Stimulated activated CD8-positive, alpha-beta memory T cell treated with anti-CD3 and anti-CD28 coated beads, Interleukin-15, amount 100 ng/mL, for 4 hours (primary cell): ENCODE results near the gene NDUFA13.
A peak's percentile ranks its signal among the peaks of the same experiment; 100 is the strongest.

ENCODE experiments used
- DNase-seq, 2 donors: peaks; one replicate each; pipeline ENCODE4 v3.0.0-alpha.2; 2020; ENCODE audit warnings: low read depth in 2 of 2

NDUFA13 gene

DNA sequence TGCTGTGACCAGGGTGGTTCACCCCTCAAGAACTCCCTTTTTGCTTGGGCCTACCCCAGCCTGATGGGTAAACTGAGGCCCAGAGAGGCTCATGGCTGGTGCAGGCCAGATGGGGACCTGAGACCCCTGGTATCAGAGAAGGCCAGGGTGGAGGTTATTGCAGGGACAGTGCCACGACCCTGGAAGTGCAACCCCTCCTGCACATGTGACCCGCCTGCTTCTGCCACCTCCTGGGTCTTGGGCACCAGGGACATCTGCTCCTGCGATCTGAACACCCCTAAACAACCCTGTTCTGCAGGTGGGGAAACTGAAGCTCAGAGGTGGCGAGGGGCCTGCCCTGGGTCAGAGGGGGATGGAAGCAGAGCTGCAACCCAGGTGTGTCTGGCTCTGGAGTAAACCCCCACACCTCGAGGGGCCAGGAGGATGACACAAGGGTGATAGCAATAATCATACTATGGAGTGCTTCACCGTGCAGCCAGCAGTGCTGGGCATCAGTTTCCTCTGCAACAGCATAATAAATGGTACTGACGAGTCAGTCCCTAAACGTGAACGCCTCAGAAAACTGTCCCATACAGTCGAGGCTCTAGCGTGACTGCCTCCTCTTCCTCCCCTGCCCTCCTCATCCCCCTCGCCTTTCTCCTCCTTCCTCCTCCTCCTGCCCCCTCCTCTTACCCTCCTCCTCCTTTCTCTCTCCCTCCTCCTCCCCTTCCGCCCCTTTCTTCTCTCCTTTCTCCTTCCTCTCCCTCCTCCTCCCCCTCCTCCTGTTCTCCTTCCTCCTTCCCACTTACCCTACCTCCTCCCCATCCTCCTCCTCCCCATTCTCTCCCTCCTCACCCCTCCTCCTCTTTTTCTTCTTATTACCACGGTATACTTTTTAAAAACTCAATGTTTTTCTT lies 17.0 kb downstream of the NDUFA13 start:
- no peak for DNase-seq

GRCh38 chr19:19533841-19534240 lies 17.8 kb downstream of the NDUFA13 start:
- DNase-seq: no peak

DNA sequence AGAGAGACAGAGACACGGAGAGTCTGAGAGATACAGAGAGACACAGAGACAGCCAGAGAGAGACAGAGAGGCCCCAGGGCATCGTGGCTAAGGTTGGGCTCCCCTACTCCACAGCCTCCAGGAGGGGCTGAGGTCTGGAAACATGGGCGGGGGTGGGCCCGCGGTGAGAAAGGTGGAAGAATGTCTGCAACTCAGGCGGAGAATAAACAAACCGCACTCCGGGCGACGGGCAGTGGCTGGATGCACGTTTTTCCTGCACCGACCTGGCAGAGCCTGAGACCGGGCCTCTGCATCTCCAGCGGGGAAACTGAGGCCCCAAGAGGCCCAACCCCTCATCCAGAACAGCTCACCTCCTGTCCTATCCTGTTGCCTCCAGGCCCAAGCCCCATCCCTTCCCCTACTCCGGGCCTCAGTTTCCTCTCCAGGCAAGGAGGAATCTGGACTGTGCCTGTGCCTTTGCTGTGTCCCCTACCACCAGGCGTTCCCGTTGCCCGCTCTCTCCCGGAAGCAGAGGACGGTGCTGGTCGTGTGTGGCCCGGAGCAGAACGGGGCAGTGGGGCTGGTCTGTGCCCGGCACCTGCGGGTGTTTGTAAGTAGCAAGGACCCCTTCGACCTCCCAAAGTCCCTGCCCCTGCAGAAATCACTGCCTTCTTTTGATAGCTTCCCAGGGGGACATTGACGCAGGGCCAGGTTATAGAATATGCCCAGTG lies 18.7 kb downstream of the NDUFA13 start:
- no peak for DNase-seq

GRCh38 chr19:19535311-19536191 lies 19.5 kb downstream of the NDUFA13 start:
- DNase-seq: no peak

DNA sequence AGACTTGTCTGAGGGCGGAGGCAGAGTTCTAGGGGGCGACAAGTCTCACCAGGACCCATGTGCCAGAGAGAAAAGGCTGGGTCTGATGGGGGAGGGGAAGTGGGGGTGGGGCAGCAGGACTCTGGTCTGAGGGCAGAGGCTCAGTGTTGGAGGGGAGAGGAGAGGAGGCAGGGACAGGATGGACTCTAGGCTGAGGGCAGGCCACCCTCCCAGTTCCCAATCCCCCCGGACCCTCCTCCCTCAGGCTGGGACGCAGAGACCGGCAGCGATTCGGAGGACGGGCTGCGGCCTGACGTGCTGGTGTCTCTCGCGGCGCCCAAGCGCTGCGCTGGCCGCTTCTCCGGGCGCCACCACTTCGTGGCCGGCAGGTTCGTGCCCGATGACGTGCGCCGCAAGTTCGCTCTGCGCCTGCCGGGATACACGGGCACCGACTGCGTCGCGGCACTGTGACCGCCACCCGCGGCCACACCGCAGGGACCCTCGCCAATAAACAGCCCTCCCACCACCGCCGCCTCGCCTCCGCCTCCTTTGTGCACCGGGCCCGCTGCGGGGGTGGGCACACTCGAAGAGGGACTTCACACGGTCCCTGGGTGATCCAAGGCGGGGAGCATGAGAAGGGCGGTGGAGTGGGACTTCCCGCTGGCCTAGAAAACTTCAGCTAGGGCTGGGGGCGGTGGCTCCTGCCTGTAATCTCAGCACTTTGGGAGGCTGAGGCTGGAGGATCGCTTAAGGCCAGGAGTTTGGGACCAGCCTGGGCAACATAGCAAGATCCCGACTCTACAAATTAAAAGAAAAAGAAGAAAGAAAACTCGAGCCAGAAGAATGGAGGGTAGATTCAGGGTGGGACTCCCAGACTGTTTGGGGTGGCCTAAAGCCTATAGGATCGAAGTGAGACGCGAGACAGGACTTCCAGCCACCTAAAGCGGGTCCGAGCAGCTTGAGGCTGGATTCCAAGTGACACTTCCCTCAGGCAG lies 21.3 kb downstream of the NDUFA13 start:
- no peak for DNase-seq

DNA sequence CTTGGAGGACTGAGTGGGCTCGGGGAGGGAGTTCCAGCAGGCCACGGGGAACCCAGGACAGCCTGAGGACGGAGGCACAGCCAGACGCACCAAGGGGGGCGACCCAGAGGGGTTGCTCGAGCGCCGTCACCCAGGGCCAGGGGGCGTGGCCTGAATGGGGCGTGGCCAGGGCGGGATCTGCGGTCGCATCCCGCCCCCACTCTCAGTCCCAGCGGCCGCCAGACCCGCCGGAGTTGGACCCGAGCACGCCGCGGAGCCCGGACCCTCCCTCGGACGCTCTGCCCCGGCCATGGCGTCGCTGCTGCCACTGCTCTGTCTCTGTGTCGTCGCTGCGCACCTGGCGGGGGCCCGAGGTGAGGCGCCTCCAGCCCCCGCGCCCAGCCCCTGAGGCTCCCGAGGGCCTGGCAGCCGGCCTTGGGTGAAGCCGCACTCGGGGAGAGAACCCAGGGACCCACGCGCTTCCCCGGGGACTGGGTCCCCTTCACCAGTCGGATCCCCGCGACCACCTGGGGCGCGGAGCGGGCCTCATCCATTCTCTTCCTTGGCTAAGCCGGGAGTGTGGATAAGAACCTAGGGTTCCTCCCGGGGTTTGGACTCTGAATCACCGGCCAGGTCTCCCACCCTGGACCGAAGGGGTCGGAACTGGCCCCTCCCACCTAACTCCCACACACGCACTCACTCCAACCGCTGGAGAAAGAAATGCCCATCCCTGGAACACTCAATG lies 22.2 kb downstream of the NDUFA13 start, which contains the start of gene CILP2:
CILP2 (plus strand) TSS at position 205 of the 724 bp plus-strand sequence; CDS start at position 290, 85 bp downstream.
- no peak for DNase-seq

GRCh38 chr19:19538785-19539166 lies 22.8 kb downstream of the NDUFA13 start:
- DNase-seq: no peak

DNA sequence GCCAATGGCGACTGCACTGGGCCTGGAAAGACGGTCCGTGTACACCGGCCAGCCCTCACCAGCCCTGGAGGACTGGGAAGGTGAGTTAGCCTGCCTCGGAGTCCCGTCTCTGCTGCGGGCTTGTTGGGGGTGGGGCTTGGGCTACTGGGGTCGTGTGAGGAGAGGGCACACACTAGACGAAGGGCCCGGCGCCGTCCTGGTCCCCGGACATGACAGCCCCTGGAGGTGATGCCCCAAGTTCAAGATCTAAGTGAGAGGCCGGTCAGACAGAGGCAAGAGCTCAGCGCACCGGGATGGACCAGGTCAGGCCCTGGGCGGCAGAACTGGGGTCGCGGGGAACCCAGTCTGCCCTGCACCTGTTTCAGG lies 23.7 kb downstream of the NDUFA13 start:
- DNase-seq: no peak

DNA sequence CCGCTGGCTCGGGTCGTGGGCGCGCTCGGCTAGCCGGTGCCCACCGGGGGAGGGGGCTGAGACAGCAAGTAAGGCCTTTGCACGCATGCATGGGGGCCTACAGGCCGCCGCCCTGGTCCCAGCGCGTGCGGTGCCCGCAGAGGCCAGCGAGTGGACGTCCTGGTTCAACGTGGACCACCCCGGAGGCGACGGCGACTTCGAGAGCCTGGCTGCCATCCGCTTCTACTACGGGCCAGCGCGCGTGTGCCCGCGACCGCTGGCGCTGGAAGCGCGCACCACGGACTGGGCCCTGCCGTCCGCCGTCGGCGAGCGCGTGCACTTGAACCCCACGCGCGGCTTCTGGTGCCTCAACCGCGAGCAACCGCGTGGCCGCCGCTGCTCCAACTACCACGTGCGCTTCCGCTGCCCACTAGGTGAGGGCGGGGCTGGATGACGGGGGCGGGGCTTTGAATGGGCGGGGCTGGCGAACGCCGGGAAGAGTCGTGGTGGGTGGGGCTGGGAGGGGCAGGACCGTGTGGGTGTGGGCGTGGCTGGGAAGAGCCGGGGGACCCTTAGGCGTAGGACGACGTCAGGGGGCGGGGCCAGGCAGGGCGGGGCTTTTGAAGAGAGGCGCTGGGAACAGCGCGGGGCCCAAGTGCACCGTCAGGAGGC lies 24.2 kb downstream of the NDUFA13 start:
- peak; percentile 42 to 45 for DNase-seq

DNA sequence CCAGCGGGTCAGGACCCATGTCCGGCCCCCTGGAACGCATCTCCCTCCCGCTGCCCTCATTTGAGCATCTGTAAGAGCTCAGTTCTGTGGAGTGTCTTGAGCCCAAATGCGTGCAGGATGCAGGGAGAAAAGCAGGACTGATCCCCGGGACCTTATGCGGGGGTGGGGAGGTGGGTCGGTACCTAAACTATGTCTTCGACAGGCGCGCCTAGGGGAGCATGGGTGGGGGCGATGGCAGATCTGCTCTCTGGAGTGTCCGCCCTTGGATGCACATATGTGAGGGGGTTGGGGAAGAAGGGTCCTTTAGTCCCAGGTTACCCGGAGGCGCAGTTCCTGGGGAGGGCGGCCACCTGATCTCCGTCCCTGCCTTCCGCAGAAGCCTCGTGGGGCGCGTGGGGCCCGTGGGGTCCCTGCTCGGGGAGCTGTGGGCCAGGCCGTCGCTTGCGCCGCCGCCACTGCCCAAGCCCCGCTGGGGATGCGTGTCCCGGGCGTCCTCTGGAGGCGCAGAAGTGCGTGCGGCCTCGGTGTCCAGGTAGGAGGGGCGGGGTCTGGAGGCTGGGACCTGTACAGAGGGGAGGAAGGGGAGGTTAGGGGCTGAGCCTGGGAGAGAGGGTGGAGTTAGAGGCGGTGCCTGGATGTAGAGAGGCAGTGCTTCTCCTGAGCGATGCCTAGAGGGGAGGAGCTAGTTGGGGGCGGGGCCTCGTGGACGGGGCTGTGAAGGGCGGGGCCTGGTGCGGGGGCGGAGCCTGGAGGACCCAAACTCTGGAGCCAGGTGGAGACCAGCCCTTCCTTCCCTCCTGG lies 24.9 kb downstream of the NDUFA13 start:
- peak; percentile 24 to 53 for DNase-seq

- peak in 1 of 2 donors; percentile 7 for DNase-seq
Measured at GRCh38 chr19:19541616-19542015, 25.6 kb downstream of the NDUFA13 start.

DNA sequence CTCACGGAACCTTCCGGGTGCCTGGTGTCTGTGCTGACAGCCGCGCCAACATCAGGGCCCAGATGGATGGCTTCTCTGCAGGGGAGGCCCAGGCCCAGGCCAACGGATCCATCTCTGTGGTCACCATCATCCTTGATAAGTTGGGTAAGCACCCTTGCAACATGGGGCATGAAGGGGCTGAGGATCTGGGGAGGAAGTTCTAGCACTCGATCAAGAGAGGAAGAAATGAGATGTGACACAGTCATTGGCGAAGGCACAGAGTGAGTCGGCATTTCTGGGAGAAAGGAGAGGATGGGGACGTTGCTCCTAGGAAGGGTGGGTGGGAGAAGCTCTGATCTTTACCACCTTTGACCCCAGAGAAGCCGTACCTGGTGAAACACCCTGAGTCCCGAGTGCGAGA lies 26.5 kb downstream of the NDUFA13 start:
- no peak for DNase-seq

GRCh38 chr19:19543101-19543500 lies 27.1 kb downstream of the NDUFA13 start:
- DNase-seq: no peak

GRCh38 chr19:19543640-19544039 lies 27.6 kb downstream of the NDUFA13 start:
- DNase-seq: no peak

DNA sequence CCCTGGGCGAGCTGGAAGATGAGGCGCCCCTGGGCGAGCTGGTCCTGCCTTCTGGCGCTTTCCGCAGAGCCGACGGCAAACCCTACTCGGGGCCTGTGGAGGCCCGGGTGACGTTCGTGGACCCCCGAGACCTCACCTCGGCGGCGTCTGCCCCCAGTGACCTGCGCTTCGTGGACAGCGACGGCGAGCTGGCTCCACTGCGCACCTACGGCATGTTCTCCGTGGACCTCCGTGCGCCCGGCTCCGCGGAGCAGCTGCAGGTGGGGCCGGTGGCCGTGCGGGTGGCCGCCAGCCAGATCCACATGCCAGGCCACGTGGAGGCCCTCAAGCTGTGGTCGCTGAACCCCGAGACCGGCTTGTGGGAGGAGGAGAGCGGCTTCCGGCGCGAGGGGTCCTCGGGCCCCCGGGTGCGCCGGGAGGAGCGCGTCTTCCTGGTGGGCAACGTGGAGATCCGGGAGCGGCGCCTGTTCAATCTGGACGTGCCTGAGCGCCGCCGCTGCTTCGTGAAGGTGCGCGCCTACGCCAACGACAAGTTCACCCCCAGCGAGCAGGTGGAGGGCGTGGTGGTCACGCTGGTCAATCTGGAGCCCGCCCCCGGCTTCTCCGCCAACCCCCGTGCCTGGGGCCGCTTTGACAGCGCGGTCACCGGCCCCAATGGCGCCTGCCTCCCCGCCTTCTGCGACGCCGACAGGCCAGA lies 28.4 kb downstream of the NDUFA13 start:
- DNase-seq: no peak

GRCh38 chr19:19544954-19545591 lies 29.0 kb downstream of the NDUFA13 start:
- DNase-seq: no peak

DNA sequence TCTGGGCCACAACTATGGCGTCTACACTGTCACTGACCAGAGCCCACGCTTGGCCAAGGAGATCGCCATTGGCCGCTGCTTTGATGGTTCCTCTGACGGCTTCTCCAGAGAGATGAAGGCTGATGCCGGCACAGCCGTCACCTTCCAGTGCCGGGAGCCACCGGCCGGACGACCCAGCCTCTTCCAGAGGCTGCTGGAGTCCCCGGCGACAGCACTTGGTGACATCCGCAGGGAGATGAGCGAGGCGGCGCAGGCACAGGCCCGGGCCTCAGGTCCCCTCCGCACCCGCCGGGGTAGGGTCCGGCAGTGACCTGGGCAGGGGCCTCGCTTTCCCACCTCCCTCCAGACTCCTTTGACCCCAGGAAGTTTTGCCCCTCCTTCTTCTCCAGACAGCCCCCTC lies 29.7 kb downstream of the NDUFA13 start:
- no peak for DNase-seq

- DNase-seq: no peak
Measured at GRCh38 chr19:19546751-19547162, 30.7 kb downstream of the NDUFA13 start.
